H1 (cell line): ENCODE measurements around the gene TNFRSF8. TPM values are rescaled to one million over a fixed set of nuclear protein-coding genes. Genes with fewer than 3 reads are reported as not detected.

Source experiments
- CTCF ChIA-PET: fragments of 300-600 bp; sonication (Branson Sonifier 250); formaldehyde crosslinking; loops from one replicate; lab custom pipeline; 2021; ENCODE audit not compliant: partially characterized antibody; lab: Charles Lee
- POLR2A ChIA-PET: fragments of 300-600 bp; sonication (Branson Sonifier 250); formaldehyde crosslinking; loops from one replicate; lab custom pipeline; 2021; ENCODE audit warnings: inconsistent platforms; ENCODE audit not compliant: partially characterized antibody; lab: Charles Lee
- DNase-seq, 2 experiments: peaks; one replicate each; pipeline versions ENCODE4 v3.0.0 to v3.0.0-alpha.2; 2010 to 2022; ENCODE audit warnings: low spot score in 2 of 2, low read depth in 1 of 2, mixed read lengths in 1 of 2
- FAIRE-seq: peaks from 2 replicates; lab custom pipeline; 2011; peaks lifted over from hg19 to GRCh38; lab: Jason Lieb, UNC
- H2AFZ ChIP-seq: 2 replicates; pipeline ENCODE4 v1.8.1; 2012; ENCODE audit warnings: low read length, inconsistent platforms
- H2AK5ac ChIP-seq: 2 replicates; pipeline ENCODE4 v1.6.1; 2013; ENCODE audit warnings: low read depth, low read length
- H2BK120ac ChIP-seq: replicated peaks from 2 replicates; pipeline ENCODE3; 2013; ENCODE audit warnings: low read depth, low read length, inconsistent platforms
- H2BK12ac ChIP-seq: 2 replicates; pipeline ENCODE4 v1.6.1; 2013; ENCODE audit warnings: low read depth, low read length
- H2BK15ac ChIP-seq: 2 replicates; pipeline ENCODE4 v1.6.1; 2013; ENCODE audit warnings: low read length
- H2BK20ac ChIP-seq: 2 replicates; pipeline ENCODE4 v1.6.1; 2013; ENCODE audit warnings: low read length
- H2BK5ac ChIP-seq: 2 replicates; pipeline ENCODE4 v1.6.1; 2013; ENCODE audit warnings: low read depth, low read length
- H3K14ac ChIP-seq: 2 replicates; pipeline ENCODE4 v1.6.1; 2013; ENCODE audit warnings: inconsistent platforms; ENCODE audit not compliant: insufficient read length
- H3K18ac ChIP-seq: 2 replicates; pipeline ENCODE4 v1.6.1; 2013; ENCODE audit warnings: low read length; ENCODE audit errors: extremely low read depth
- H3K23ac ChIP-seq: 2 replicates; pipeline ENCODE4 v1.6.1; 2013; ENCODE audit warnings: inconsistent platforms; ENCODE audit not compliant: insufficient read length
- H3K23me2 ChIP-seq: 2 replicates; pipeline ENCODE4 v1.6.1; 2013; ENCODE audit warnings: low read depth, low read length
- H3K27ac ChIP-seq: 2 replicates; pipeline ENCODE4 v1.6.1; 2011; ENCODE audit warnings: low read depth, low read length, inconsistent platforms
- H3K27me3 ChIP-seq, 4 experiments: replicated peaks in 1 of 4; 1 replicate in 1 of 4; 2 replicates in 3 of 4; pipeline versions ENCODE4 v1.6.1 to v1.8.1; 2011 to 2013; ENCODE audit warnings: low read length in 3 of 4, mild to moderate bottlenecking in 3 of 4, inconsistent platforms in 2 of 4, mixed read lengths in 2 of 4, moderate library complexity in 1 of 4; ENCODE audit not compliant: control insufficient read depth in 3 of 4, insufficient read depth in 3 of 4; ENCODE audit errors: extremely low read depth in 1 of 4
- H3K36me3 ChIP-seq, 4 experiments: 2 replicates each; pipeline versions ENCODE4 v1.6.1 to v1.8.1; 2011 to 2013; ENCODE audit warnings: mild to moderate bottlenecking in 4 of 4, low read length in 3 of 4, moderate library complexity in 2 of 4, control low read depth in 1 of 4, inconsistent platforms in 1 of 4; ENCODE audit not compliant: insufficient read depth in 4 of 4, control insufficient read depth in 2 of 4
- H3K4ac ChIP-seq: replicated peaks from 2 replicates; pipeline ENCODE3; 2013; ENCODE audit warnings: low read length, low read depth, mixed read lengths, inconsistent platforms; ENCODE audit not compliant: insufficient read length
- H3K4me1 ChIP-seq, 4 experiments: replicated peaks in 1 of 4; 1 replicate in 1 of 4; 2 replicates in 3 of 4; pipeline versions ENCODE4 v1.6.1 to v1.8.1; 2011 to 2013; ENCODE audit warnings: low read length in 3 of 4, inconsistent platforms in 2 of 4, mixed read lengths in 1 of 4; ENCODE audit not compliant: insufficient read depth in 4 of 4, control insufficient read depth in 3 of 4
- H3K4me2 ChIP-seq, 2 experiments: 2 replicates each; pipeline versions ENCODE4 v1.6.1 to v1.8.1; 2011 to 2013; ENCODE audit warnings: low read depth in 2 of 2, low read length in 2 of 2, control low read depth in 1 of 2, inconsistent platforms in 1 of 2, mild to moderate bottlenecking in 1 of 2; ENCODE audit not compliant: insufficient read depth in 1 of 2
- H3K4me3 ChIP-seq, 4 experiments: fragments of 200-600, 300-600 bp in 1 of 4; sonication (generic), shearing (Covaris generic), sonication (Bioruptor Twin) in 1 of 4; 2 replicates each; pipeline versions ENCODE4 v1.5.1 to v1.8.1; 2011 to 2016; ENCODE audit warnings: low read length in 4 of 4, low read depth in 3 of 4, control low read depth in 2 of 4, inconsistent platforms in 2 of 4, mild to moderate bottlenecking in 2 of 4, mixed read lengths in 1 of 4, moderate library complexity in 1 of 4; ENCODE audit not compliant: insufficient read depth in 2 of 4; ENCODE audit errors: extremely low read depth in 1 of 4
- H3K56ac ChIP-seq: replicated peaks from 2 replicates; pipeline ENCODE3; 2013; ENCODE audit warnings: low read depth, mild to moderate bottlenecking, mixed read lengths, low read length, inconsistent platforms; ENCODE audit not compliant: insufficient read length
- H3K79me1 ChIP-seq: 2 replicates; pipeline ENCODE4 v1.6.1; 2013; ENCODE audit warnings: low read depth, low read length, control low read depth
- H3K79me2 ChIP-seq, 2 experiments: 2 replicates each; pipeline versions ENCODE4 v1.6.1 to v1.8.1; 2012 to 2013; ENCODE audit warnings: low read length in 2 of 2, mild to moderate bottlenecking in 2 of 2, inconsistent platforms in 1 of 2; ENCODE audit not compliant: insufficient read depth in 2 of 2, control insufficient read depth in 1 of 2
- H3K9ac ChIP-seq, 4 experiments: replicated peaks in 1 of 4; 1 replicate in 1 of 4; 2 replicates in 3 of 4; pipeline versions ENCODE4 v1.6.1 to v1.8.1; 2011 to 2013; ENCODE audit warnings: low read depth in 3 of 4, low read length in 3 of 4, control low read depth in 2 of 4, mild to moderate bottlenecking in 2 of 4, moderate library complexity in 2 of 4, inconsistent platforms in 1 of 4; ENCODE audit errors: extremely low read depth in 1 of 4
- H3K9me3 ChIP-seq, 2 experiments: 2 replicates each; pipeline versions ENCODE4 v1.6.1 to v1.8.1; 2012 to 2013; ENCODE audit warnings: mild to moderate bottlenecking in 2 of 2, moderate library complexity in 2 of 2, control low read depth in 1 of 2, inconsistent platforms in 1 of 2, low read depth in 1 of 2, low read length in 1 of 2, mixed read lengths in 1 of 2; ENCODE audit not compliant: insufficient read depth in 2 of 2
- H4K20me1 ChIP-seq, 2 experiments: replicated peaks in 1 of 2; 2 replicates each; pipeline versions ENCODE3 to v1.8.1; 2011 to 2013; ENCODE audit warnings: inconsistent platforms in 2 of 2, low read length in 2 of 2, mild to moderate bottlenecking in 1 of 2; ENCODE audit not compliant: insufficient read depth in 2 of 2, control insufficient read depth in 1 of 2
- H4K5ac ChIP-seq: 2 replicates; pipeline ENCODE4 v1.6.1; 2013; ENCODE audit warnings: low read length, low read depth, mixed read lengths, inconsistent platforms; ENCODE audit not compliant: insufficient read length
- H4K8ac ChIP-seq: 2 replicates; pipeline ENCODE4 v1.8.0; 2013; ENCODE audit warnings: mild to moderate bottlenecking, moderate library complexity, low read length, inconsistent platforms; ENCODE audit not compliant: insufficient read depth; ENCODE audit errors: extremely low read depth
- H4K91ac ChIP-seq: replicated peaks from 2 replicates; pipeline ENCODE3; 2013; ENCODE audit warnings: low read length, mixed read lengths, inconsistent platforms; ENCODE audit not compliant: insufficient read length
- KDM1A ChIP-seq: fragments of 200-600, 300-600 bp; sonication (generic); IDR thresholded peaks from 2 replicates; pipeline ENCODE4 v1.7.1; 2016; ENCODE audit warnings: mild to moderate bottlenecking, low read length, borderline replicate concordance
- KDM5A ChIP-seq: fragments of 200-600 bp; IDR thresholded peaks from 2 replicates; pipeline ENCODE4 v1.7.1; 2012; ENCODE audit warnings: mild to moderate bottlenecking, low read length, inconsistent platforms, mixed read lengths
- WGBS, 2 experiments: shearing (Covaris generic) in 1 of 2; methylation state at CpG; one replicate each; pipeline versions ENCODE4 v1.1.6 to v1.1.7; 2013 to 2015; ENCODE audit warnings: low lambda C conversion rate in 2 of 2, mixed read lengths in 2 of 2, inconsistent platforms in 1 of 2, low coverage in 1 of 2, missing lambda C conversion rate in 1 of 2; ENCODE audit not compliant: insufficient replicate concordance in 2 of 2, insufficient coverage in 1 of 2, insufficient read length in 1 of 2; ENCODE audit errors: extremely low coverage in 1 of 2, missing lambda C conversion rate in 1 of 2; 5-methylcytosine and 5-hydroxymethylcytosine counted together
- polyA plus RNA-seq, 7 experiments: library from polyadenylated mRNA; depleted of rRNA in 3 of 7; stranded (reverse) in 5 of 7; unstranded in 2 of 7; fragments of >200 nt in 5 of 7; fragments of 200-250 nt in 2 of 7; gene quantifications; 1 replicate in 5 of 7; 2 replicates in 1 of 7; 4 replicates in 1 of 7; pipeline versions ENCODE4 v1.2.1 to v1.2.3, GENCODE V29; 2011 to 2013; ENCODE audit warnings: missing spikeins in 2 of 7, mixed read lengths in 2 of 7
- total RNA-seq: library from RNA; stranded (reverse); fragmentation: NEBNext Ultra II Directional; extraction: Animal tissue kit (Norgen Biotek cat#: 25700); gene quantifications from 2 replicates; pipeline ENCODE4 v1.2.1, GENCODE V29; 2021

The TNFRSF8 gene
- total and polyA plus RNA-seq, 2 of the 8 experiments (the other 6 are each of a cell fraction or from before 2014, with no cell fraction given), result 23.2 to 32.7 TPM

- Histone ChIP-seq H3K27ac (no peak overlapping the region), H3K14ac (no peak overlapping the region), H3K23ac (no peak overlapping the region), H2BK15ac (no peak overlapping the region), H3K79me2 (no peaks in the 10 kb centered on the region; a peak in 1 of 4 replicates), H3K9ac (no peak overlapping the region; a peak in 1 of 7 replicates), H3K9me3 (no peaks in the 10 kb centered on the region), H3K36me3 (peaks cover 0 to 5% (median 0%) of the 10 kb centered on the region in 4 experiments; a peak in 2 of 8 replicates), H3K4me1 (peaks cover 0 to 2% (median 0%) of the 10 kb centered on the region in 4 experiments; a peak in 3 of 7 replicates), H2BK20ac (no peak overlapping the region), H2BK5ac (no peak overlapping the region), H3K4ac (no peak overlapping the region), H4K91ac (no peak overlapping the region), H3K56ac (no peak overlapping the region), H3K79me1 (peaks cover 3% of the 10 kb centered on the region), H2BK120ac (no peak overlapping the region), H3K4me2 (no peak overlapping the region), H3K27me3 (no peaks in the 10 kb centered on the region), H4K20me1 (peaks cover 4 to 13% of the 10 kb centered on the region in 2 experiments), H4K8ac (no peak overlapping the region), H3K4me3 (no peak overlapping the region), H2AFZ (no peak overlapping the region), H3K23me2 (peaks cover 11% of the 10 kb centered on the region; the same call in 1 of the 2 replicates), H4K5ac (no peak overlapping the region), H3K18ac (no peak overlapping the region), H2BK12ac (no peak overlapping the region)
- ChIA-PET POLR2A (interaction anchor here (0.5 to 1.8 kb wide), 2 partner anchors 9 to 20 kb away, joined by 3 to 8 read pairs; no protein-coding TSS in a partner anchor), CTCF (interaction anchor here (1.0 to 2.4 kb wide), 2 partner anchors 9 to 12 kb away, joined by 3 to 21 read pairs; no protein-coding TSS in a partner anchor)
- DNase-seq, result no peak
- WGBS, 2 experiments, result 90% methylated on average over 9 of the region's 9 CpGs; no CpG with 5 or more reads in 1 of the 2 experiments
- no peak for FAIRE-seq
- TF ChIP-seq KDM1A, result peak; percentile 65; the same call in 1 of the 2 replicates
- TF ChIP-seq KDM5A, result no peak
- TF ChIP-seq, all 59 proteins: peak for 1
- no peak overlapping the region for H2AK5ac ChIP-seq
Observed at GRCh38 chr1:12087797-12088314, 24.8 kb downstream of the TNFRSF8 start.
